Measurements from ENCODE around the gene C18orf32.

DNA sequence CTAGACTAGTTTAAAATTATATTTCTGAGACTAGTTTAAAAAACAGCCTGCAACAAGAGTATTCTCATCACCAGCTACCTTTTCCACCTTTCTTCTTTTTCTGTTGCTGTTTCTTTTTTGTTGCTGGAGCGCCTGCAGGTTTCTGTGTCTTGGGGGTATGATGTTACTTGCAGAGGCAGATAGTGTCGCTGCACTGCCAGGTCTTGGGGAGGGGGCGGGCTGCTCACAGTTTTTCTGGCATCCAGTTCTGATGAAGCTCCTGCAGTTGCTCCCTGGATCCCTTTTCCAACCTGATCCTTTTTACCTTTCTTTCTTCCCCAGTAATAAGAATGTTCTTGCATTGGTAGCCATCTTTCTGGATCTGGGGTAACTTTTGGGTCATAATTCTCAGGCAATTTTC is 8.0 kb upstream of the C18orf32 start:
- no peak for TF ChIP-seq SREBF2 (IDR thresholded peaks at IDR 0.05)
- TF ChIP-seq, protein P1, sequence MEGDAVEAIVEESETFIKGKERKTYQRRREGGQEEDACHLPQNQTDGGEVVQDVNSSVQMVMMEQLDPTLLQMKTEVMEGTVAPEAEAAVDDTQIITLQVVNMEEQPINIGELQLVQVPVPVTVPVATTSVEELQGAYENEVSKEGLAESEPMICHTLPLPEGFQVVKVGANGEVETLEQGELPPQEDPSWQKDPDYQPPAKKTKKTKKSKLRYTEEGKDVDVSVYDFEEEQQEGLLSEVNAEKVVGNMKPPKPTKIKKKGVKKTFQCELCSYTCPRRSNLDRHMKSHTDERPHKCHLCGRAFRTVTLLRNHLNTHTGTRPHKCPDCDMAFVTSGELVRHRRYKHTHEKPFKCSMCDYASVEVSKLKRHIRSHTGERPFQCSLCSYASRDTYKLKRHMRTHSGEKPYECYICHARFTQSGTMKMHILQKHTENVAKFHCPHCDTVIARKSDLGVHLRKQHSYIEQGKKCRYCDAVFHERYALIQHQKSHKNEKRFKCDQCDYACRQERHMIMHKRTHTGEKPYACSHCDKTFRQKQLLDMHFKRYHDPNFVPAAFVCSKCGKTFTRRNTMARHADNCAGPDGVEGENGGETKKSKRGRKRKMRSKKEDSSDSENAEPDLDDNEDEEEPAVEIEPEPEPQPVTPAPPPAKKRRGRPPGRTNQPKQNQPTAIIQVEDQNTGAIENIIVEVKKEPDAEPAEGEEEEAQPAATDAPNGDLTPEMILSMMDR (IDR thresholded peaks at IDR 0.05), result no peak
- no peak for TF ChIP-seq POLR2A (IDR thresholded peaks at IDR 0.05; ENCODE audit: low read length)
- TF ChIP-seq, protein P2, sequence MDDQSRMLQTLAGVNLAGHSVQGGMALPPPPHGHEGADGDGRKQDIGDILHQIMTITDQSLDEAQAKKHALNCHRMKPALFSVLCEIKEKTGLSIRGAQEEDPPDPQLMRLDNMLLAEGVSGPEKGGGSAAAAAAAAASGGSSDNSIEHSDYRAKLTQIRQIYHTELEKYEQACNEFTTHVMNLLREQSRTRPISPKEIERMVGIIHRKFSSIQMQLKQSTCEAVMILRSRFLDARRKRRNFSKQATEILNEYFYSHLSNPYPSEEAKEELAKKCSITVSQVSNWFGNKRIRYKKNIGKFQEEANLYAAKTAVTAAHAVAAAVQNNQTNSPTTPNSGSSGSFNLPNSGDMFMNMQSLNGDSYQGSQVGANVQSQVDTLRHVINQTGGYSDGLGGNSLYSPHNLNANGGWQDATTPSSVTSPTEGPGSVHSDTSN (IDR thresholded peaks at IDR 0.05), result no peak
- no peak for TF ChIP-seq MAFK (IDR thresholded peaks at IDR 0.05; ENCODE audit: partially characterized antibody)
- no peak for TF ChIP-seq SMC3 (IDR thresholded peaks at IDR 0.05)
- no peak for TF ChIP-seq BHLHE40 (IDR thresholded peaks at IDR 0.05; ENCODE audit: low read depth, low read length)
- TF ChIP-seq RAD21 (conservative IDR thresholded peaks at IDR 0.05 in 1 of 2, IDR thresholded peaks at IDR 0.05 in 1 of 2), result no peak
- TF ChIP-seq, protein P3, sequence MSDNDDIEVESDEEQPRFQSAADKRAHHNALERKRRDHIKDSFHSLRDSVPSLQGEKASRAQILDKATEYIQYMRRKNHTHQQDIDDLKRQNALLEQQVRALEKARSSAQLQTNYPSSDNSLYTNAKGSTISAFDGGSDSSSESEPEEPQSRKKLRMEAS (IDR thresholded peaks at IDR 0.05), result no peak
- TF ChIP-seq PHF8 (IDR thresholded peaks at IDR 0.05; ENCODE audit: borderline replicate concordance, low read depth), result no peak
- no peak for TF ChIP-seq EP300 (IDR thresholded peaks at IDR 0.05)
- TF ChIP-seq EHMT2 (IDR thresholded peaks at IDR 0.05; ENCODE audit: low read depth), result no peak
- TF ChIP-seq CHD2 (IDR thresholded peaks at IDR 0.05; ENCODE audit: low read length, partially characterized antibody), result no peak

Data from A549 (cell line).